ENCODE measurements around the gene TLE4. TPM values are rescaled to one million over a fixed set of nuclear protein-coding genes. Genes with fewer than 3 reads are reported as not detected.

TLE4 gene
- total and polyA plus RNA-seq, 2 of the 13 experiments (the other 11 are each of a cell fraction or from before 2014, with no cell fraction given): 2.0 to 2.3 TPM

- CTCF ChIA-PET (ENCODE audit: low intra/inter-chr PET ratio, low total read pairs): no interaction called here
These were observed 41.4 kb downstream of the TLE4 start for GRCh38 chr9:79613145-79613544.

More at GRCh38 chr9:79613145-79613544, 41.4 kb downstream of the TLE4 start:
- no peak overlapping the region for H2AFZ ChIP-seq (ENCODE audit: low read length)
- TF ChIP-seq MBNL3 (CRISPR knock-in tag; conservative IDR thresholded peaks at IDR 0.05) (no peak), ZSCAN20 (CRISPR knock-in tag; IDR thresholded peaks at IDR 0.05; ENCODE audit: borderline replicate concordance) (no peak), ZBTB26 (CRISPR knock-in tag; IDR thresholded peaks at IDR 0.05; ENCODE audit: borderline replicate concordance) (no peak), E2F1 (CRISPR knock-in tag; IDR thresholded peaks at IDR 0.05) (no peak), ZFX (CRISPR knock-in tag; IDR thresholded peaks at IDR 0.05; ENCODE audit: low read depth) (no peak), TFE3 (CRISPR knock-in tag; IDR thresholded peaks at IDR 0.05) (no peak), PRDM15 (CRISPR knock-in tag; IDR thresholded peaks at IDR 0.05) (no peak), RARG (CRISPR knock-in tag; IDR thresholded peaks at IDR 0.05; ENCODE audit: low read depth) (no peak)
- H4K20me1 ChIP-seq (ENCODE audit: insufficient read depth, low read length): no peaks in the 10 kb centered on the region
- intact Hi-C loops (cut with micrococcal nuclease; ENCODE audit: unreplicated experiment): no loop called here
- WGBS (ENCODE audit: low lambda C conversion rate): 54% methylated on average over 3 of the region's 3 CpGs
- H3K9ac ChIP-seq (ENCODE audit: insufficient read depth, low read depth, low read length): no peak overlapping the region
- POLR2A ChIA-PET: no interaction called here
- BruUV-seq (replicated peaks): no TSS peak
- no peak overlapping the region for H3K27ac ChIP-seq (ENCODE audit: extremely low read length, insufficient read depth, low read length)
- DNase-seq (ENCODE audit: low spot score) (no peak), FAIRE-seq (no peak), ATAC-seq (no peak)
- no peaks in the 10 kb centered on the region for H3K36me3 ChIP-seq (replicated peaks in 1 of 2; ENCODE audit: control insufficient read depth in 1 of 2, insufficient read depth in 2 of 2, low read length in 2 of 2)
- no peaks in the 10 kb centered on the region for H3K4me1 ChIP-seq (ENCODE audit: insufficient read depth, low read length)
- H3K9me3 ChIP-seq (ENCODE audit: low read length): peaks cover 17% of the 10 kb centered on the region; the same call in 1 of the 2 replicates
- no peak overlapping the region for H3K4me3 ChIP-seq (replicated peaks in 1 of 3; ENCODE audit: insufficient read depth in 1 of 3, low read depth in 2 of 3, low read length in 3 of 3)
- in situ Hi-C loops (cut with HindIII; ENCODE audit: extremely low pct_ligation_motif_present, low pct_unique_long_range_greater_than_20kb): no loop called here
- no peaks in the 10 kb centered on the region for H3K79me2 ChIP-seq (ENCODE audit: insufficient read depth, low read length)
- no peaks in the 10 kb centered on the region for H3K27me3 ChIP-seq (ENCODE audit: control insufficient read depth in 1 of 2, insufficient read depth in 2 of 2, low read length in 2 of 2)
- H3K4me2 ChIP-seq (ENCODE audit: low read depth, low read length): no peak overlapping the region

Data from HepG2 (cell line).